LHCN-M2 (cell line): ENCODE measurements around the gene GABRG3. TPM values are rescaled to one million over a fixed set of nuclear protein-coding genes. Genes with fewer than 3 reads are reported as not detected.

Experiments
- DNase-seq: peaks from one replicate; pipeline ENCODE4 v3.0.0-alpha.2; 2012; ENCODE audit warnings: low read depth
- total RNA-seq: library from RNA; depleted of rRNA; stranded (reverse); fragments of >200 nt; gene quantifications from 2 replicates; pipeline ENCODE4 v1.2.3, GENCODE V29; 2014

The GABRG3 gene
- total RNA-seq, 1 experiment from 2014 or later = not detected

GRCh38 chr15:27401471-27401870, 430.5 kb downstream of the GABRG3 start:
- no peak for DNase-seq

GRCh38 chr15:27408428-27408827, 437.4 kb downstream of the GABRG3 start:
- DNase-seq = no peak

- DNase-seq = no peak
Observed at GRCh38 chr15:27410996-27411605, 440.1 kb downstream of the GABRG3 start.

GRCh38 chr15:27412415-27412814, 441.4 kb downstream of the GABRG3 start:
- no peak for DNase-seq

GRCh38 chr15:27414168-27414870, 443.3 kb downstream of the GABRG3 start:
- DNase-seq = no peak

- DNase-seq = no peak
Observed at GRCh38 chr15:27418726-27419125, 447.7 kb downstream of the GABRG3 start.

- no peak for DNase-seq
Observed at GRCh38 chr15:27422997-27423396, 452.0 kb downstream of the GABRG3 start.

GRCh38 chr15:27426805-27427204, 455.8 kb downstream of the GABRG3 start:
- DNase-seq = no peak

- DNase-seq = no peak
Observed at GRCh38 chr15:27427276-27427675, 456.3 kb downstream of the GABRG3 start.

GRCh38 chr15:27428151-27428550, 457.2 kb downstream of the GABRG3 start:
- DNase-seq = no peak

GRCh38 chr15:27429577-27429976, 458.6 kb downstream of the GABRG3 start:
- DNase-seq = no peak

GRCh38 chr15:27433604-27434003, 462.6 kb downstream of the GABRG3 start:
- no peak for DNase-seq

- no peak for DNase-seq
Observed at GRCh38 chr15:27438403-27439375, 467.7 kb downstream of the GABRG3 start.

- DNase-seq = no peak
Observed at GRCh38 chr15:27441120-27441519, 470.1 kb downstream of the GABRG3 start.

GRCh38 chr15:27448234-27448633, 477.3 kb downstream of the GABRG3 start:
- DNase-seq = no peak

GRCh38 chr15:27448986-27449385, 478.0 kb downstream of the GABRG3 start:
- no peak for DNase-seq

- DNase-seq = no peak
Observed at GRCh38 chr15:27449941-27450340, 479.0 kb downstream of the GABRG3 start.

GRCh38 chr15:27454281-27455075, 483.5 kb downstream of the GABRG3 start:
- no peak for DNase-seq

GRCh38 chr15:27456807-27457206, 485.8 kb downstream of the GABRG3 start:
- no peak for DNase-seq

GRCh38 chr15:27457766-27458165, 486.8 kb downstream of the GABRG3 start:
- no peak for DNase-seq

GRCh38 chr15:27458345-27459084, 487.5 kb downstream of the GABRG3 start:
- no peak for DNase-seq
